ENCODE data around the gene ENPP1. TPM values are rescaled to one million over a fixed set of nuclear protein-coding genes. Genes with fewer than 3 reads are reported as not detected.
A peak's percentile ranks its signal among the peaks of the same experiment; 100 is the strongest.

ENPP1 gene
- total RNA-seq, 4 donors from 2014 or later, result 26.5 to 128 (median 54.3) TPM

GRCh38 chr6:131838051-131838450, 30.2 kb downstream of the ENPP1 start:
- intact Hi-C loops (cut with DNase I; ENCODE audit: low total_unique reads), result no loop called here
- Histone ChIP-seq H3K9me3 (no peaks in the 10 kb centered on the region), H3K27me3 (no peaks in the 10 kb centered on the region), H3K27ac (no peak overlapping the region), H3K4me3 (no peak overlapping the region), H3K36me3 (no peaks in the 10 kb centered on the region), H3K4me1 (peaks cover 0 to 21% of the 10 kb centered on the region in 2 donors)
- TF ChIP-seq CTCF (IDR thresholded peaks at IDR 0.05) (no peak), POLR2A (IDR thresholded peaks at IDR 0.05) (no peak)
- no peak for DNase-seq

GRCh38 chr6:131839388-131839787, 31.6 kb downstream of the ENPP1 start:
- DNase-seq, result no peak
- Histone ChIP-seq H3K27ac (no peak overlapping the region), H3K4me3 (no peak overlapping the region)

DNA sequence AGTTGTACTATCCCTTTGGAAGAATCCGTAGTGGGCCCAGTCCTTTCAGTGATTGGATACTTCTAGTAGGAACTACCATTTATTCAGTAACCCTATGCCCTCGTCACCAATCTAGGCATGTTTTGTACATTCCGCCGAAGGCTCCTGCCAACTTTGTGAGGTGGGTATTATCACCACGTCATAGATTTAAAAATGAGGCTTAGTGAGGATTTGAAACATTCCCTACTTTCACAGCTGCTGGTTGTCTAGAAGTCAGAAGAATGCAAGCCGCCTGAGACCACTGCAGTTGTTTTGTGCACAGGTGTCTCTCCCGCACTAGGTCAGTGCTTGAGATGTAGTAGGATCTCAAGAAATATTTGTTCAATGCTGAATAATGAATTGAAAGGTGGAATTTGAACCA, 32.6 kb downstream of the ENPP1 start:
- no peak overlapping the region for H3K27ac ChIP-seq
- H3K27me3 ChIP-seq, result no peaks in the 10 kb centered on the region
- intact Hi-C loops (cut with DNase I; ENCODE audit: low total_unique reads), result no loop called here
- no peak overlapping the region for H3K4me3 ChIP-seq
- H3K9me3 ChIP-seq, result no peaks in the 10 kb centered on the region
- H3K36me3 ChIP-seq, result no peaks in the 10 kb centered on the region
- peaks cover 0 to 14% of the 10 kb centered on the region in 2 donors for H3K4me1 ChIP-seq
- TF ChIP-seq CTCF (IDR thresholded peaks at IDR 0.05), result no peak
- no peak for TF ChIP-seq POLR2A (IDR thresholded peaks at IDR 0.05)
- DNase-seq, result no peak

More at GRCh38 chr6:131839388-131839787, 31.6 kb downstream of the ENPP1 start:
- Histone ChIP-seq H3K36me3 (no peaks in the 10 kb centered on the region), H3K9me3 (no peaks in the 10 kb centered on the region), H3K4me1 (peaks cover 0 to 14% of the 10 kb centered on the region in 2 donors), H3K27me3 (no peaks in the 10 kb centered on the region)
- intact Hi-C loops (cut with DNase I; ENCODE audit: low total_unique reads), result no loop called here
- TF ChIP-seq POLR2A (IDR thresholded peaks at IDR 0.05), result no peak
- no peak for TF ChIP-seq CTCF (IDR thresholded peaks at IDR 0.05)

GRCh38 chr6:131840936-131841583, 33.2 kb downstream of the ENPP1 start:
- TF ChIP-seq CTCF (IDR thresholded peaks at IDR 0.05) (no peak), POLR2A (IDR thresholded peaks at IDR 0.05) (no peak)
- H3K27me3 ChIP-seq, result no peaks in the 10 kb centered on the region
- peaks cover 0 to 14% of the 10 kb centered on the region in 2 donors for H3K4me1 ChIP-seq
- no peaks in the 10 kb centered on the region for H3K36me3 ChIP-seq
- no peaks in the 10 kb centered on the region for H3K9me3 ChIP-seq
- no peak for DNase-seq
- H3K4me3 ChIP-seq, result no peak overlapping the region
- no peak overlapping the region for H3K27ac ChIP-seq
- intact Hi-C loops (cut with DNase I; ENCODE audit: low total_unique reads), result no loop called here

- Histone ChIP-seq H3K36me3 (no peaks in the 10 kb centered on the region), H3K27ac (peak overlapping the region; percentile 15 to 31), H3K9me3 (no peaks in the 10 kb centered on the region), H3K4me1 (no peaks in the 10 kb centered on the region), H3K4me3 (no peak overlapping the region), H3K27me3 (no peaks in the 10 kb centered on the region)
- no peak for DNase-seq
- TF ChIP-seq POLR2A (IDR thresholded peaks at IDR 0.05), result no peak
- intact Hi-C loops (cut with DNase I; ENCODE audit: low total_unique reads), result no loop called here
These were observed 35.9 kb downstream of the ENPP1 start for GRCh38 chr6:131843768-131844167.

Data from uterus (tissue), 4 donors.